Ovary (tissue), 9 donors: Measurements from ENCODE around the gene ZMIZ1. TPM values are rescaled to one million over a fixed set of nuclear protein-coding genes. Genes with fewer than 3 reads are reported as not detected.
A peak's percentile ranks its signal among the peaks of the same experiment; 100 is the strongest.

Source experiments
- DNase-seq, 5 donors: peaks; one replicate each; pipeline ENCODE4 v3.0.0-alpha.2; 2019 to 2020
- H3K27ac ChIP-seq, 2 donors: fragments of 200-600 bp; one replicate each; pipeline versions ENCODE4 v1.5.1 to v1.8.0; 2019 to 2022
- H3K27me3 ChIP-seq: fragments of 200-600 bp; one replicate; pipeline ENCODE4 v1.8.0; 2022
- H3K36me3 ChIP-seq: fragments of 200-600 bp; sonication (generic); one replicate; pipeline ENCODE4 v1.5.1; 2019
- H3K4me1 ChIP-seq: one replicate; pipeline ENCODE4 v1.8.1; 2013; ENCODE audit warnings: mild to moderate bottlenecking, moderate library complexity; ENCODE audit not compliant: insufficient read depth
- H3K4me3 ChIP-seq: fragments of 200-600 bp; sonication (generic); one replicate; pipeline ENCODE4 v1.5.1; 2017
- H3K9me3 ChIP-seq, 2 donors: fragments of 200-600 bp in 1 of 2; sonication (generic) in 1 of 2; one replicate each; pipeline versions ENCODE4 v1.5.1 to v1.8.1; 2013 to 2019; ENCODE audit warnings: mild to moderate bottlenecking in 1 of 2, moderate library complexity in 1 of 2
- EP300 ChIP-seq: sonication (generic); formaldehyde crosslinking; IDR thresholded peaks from one replicate; pipeline ENCODE4 v1.6.1; 2017; ENCODE audit warnings: antibody characterized with exemption
- POLR2A ChIP-seq: fragments of 450-650 bp; IDR thresholded peaks from one replicate; pipeline ENCODE4 v1.6.1; 2017; ENCODE audit warnings: antibody characterized with exemption, mild to moderate bottlenecking, moderate library complexity
- WGBS, 3 donors: extraction: QIAGEN DNeasy Blood & Tissue Kit in 1 of 3; methylation state at CpG; one replicate each; pipeline versions ENCODE4 v1.1.5 to v1.1.7; 2013 to 2017; 5-methylcytosine and 5-hydroxymethylcytosine counted together
- intact Hi-C, 4 donors: fragments of 100-400 bp; cut with DNase I; formaldehyde crosslinking; loops; one replicate each; pipeline versions ENCODE4 v1.11.0 to v1.15.1; 2022 to 2023
- polyA plus RNA-seq, 2 donors: library from polyadenylated mRNA; stranded (reverse); fragments of 200-250 nt in 1 of 2; fragments of 350-450 nt in 1 of 2; fragmentation: Illumina TruSeq in 1 of 2; extraction: RNeasy Lipid Tissue Mini Kit (QIAGEN cat#74804) in 1 of 2; gene quantifications; one replicate each; pipeline ENCODE4 v1.2.3, GENCODE V29; 2013 to 2014
- total RNA-seq, 7 donors: library from RNA; depleted of rRNA in 2 of 7; stranded (reverse); fragments of >200 nt in 2 of 7; fragmentation: NEBNext Ultra II Directional in 3 of 7; extraction: Animal tissue kit (Norgen Biotek cat#: 25700) in 3 of 7; gene quantifications; one replicate each; pipeline versions ENCODE4 v1.1.0 to v1.2.4, GENCODE V29; 2016 to 2023
- TF ChIP-seq, protein P1 (sequence below), 3 donors: fragments of 450-650 bp in 2 of 3; fragments of 200-600 bp in 1 of 3; IDR thresholded peaks; one replicate each; pipeline versions ENCODE4 v1.5.1 to v1.8.0; 2016 to 2022; ENCODE audit warnings: antibody characterized with exemption in 3 of 3, mild to moderate bottlenecking in 1 of 3
- donor health status: DM: no; HTN: no; CAD: no; lungs with moderate emphysema.
- donor health status: DM: no; HTN: no; CAD: no.
- donor health status: Bipolar disorder and iron deficiency.
- donor health status: DM: yes; HTN: yes; CAD: no.
- donor health status: DM: no; HTN: no; CAD: no.
- donor health status: DM: yes; HTN: yes; CAD: no.

ZMIZ1 gene
- total and polyA plus RNA-seq, 9 donors, result 30.3 to 117 (median 69.1) TPM

DNA sequence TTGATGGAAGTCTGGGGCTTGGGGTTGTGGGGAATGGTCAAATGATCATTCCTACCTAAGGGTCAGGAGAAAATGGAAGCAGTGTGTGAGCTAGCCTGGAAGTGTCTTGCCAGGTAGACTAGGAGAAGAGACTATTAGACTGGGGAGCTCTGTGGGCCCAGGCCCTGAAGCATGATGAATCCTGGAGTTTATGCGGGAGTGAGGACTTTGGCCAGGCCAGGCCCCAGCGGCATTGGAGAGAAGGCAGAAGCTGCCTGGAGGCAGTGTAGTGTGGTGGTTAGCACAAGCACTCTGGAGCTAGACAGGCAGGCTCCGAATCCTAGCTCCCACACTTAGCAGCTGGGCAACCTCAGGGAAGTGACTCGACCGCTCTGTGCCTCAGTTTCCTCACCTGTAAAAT is 29.3 kb downstream of the ZMIZ1 start:
- H3K9me3 ChIP-seq, result no peaks in the 10 kb centered on the region
- H3K4me1 ChIP-seq, result peaks cover 64% of the 10 kb centered on the region
- 92 to 96% (median 92%) methylated on average over 5 of the region's 5 CpGs for WGBS, 3 donors
- no peak overlapping the region for H3K4me3 ChIP-seq
- DNase-seq, result no peak
- intact Hi-C loops, result no loop called here
- H3K36me3 ChIP-seq, result no peaks in the 10 kb centered on the region
- TF ChIP-seq, protein P1, sequence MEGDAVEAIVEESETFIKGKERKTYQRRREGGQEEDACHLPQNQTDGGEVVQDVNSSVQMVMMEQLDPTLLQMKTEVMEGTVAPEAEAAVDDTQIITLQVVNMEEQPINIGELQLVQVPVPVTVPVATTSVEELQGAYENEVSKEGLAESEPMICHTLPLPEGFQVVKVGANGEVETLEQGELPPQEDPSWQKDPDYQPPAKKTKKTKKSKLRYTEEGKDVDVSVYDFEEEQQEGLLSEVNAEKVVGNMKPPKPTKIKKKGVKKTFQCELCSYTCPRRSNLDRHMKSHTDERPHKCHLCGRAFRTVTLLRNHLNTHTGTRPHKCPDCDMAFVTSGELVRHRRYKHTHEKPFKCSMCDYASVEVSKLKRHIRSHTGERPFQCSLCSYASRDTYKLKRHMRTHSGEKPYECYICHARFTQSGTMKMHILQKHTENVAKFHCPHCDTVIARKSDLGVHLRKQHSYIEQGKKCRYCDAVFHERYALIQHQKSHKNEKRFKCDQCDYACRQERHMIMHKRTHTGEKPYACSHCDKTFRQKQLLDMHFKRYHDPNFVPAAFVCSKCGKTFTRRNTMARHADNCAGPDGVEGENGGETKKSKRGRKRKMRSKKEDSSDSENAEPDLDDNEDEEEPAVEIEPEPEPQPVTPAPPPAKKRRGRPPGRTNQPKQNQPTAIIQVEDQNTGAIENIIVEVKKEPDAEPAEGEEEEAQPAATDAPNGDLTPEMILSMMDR (IDR thresholded peaks at IDR 0.05), result no peak
- TF ChIP-seq POLR2A, result no peak
- TF ChIP-seq EP300, result no peak
- peak overlapping the region in 1 of 2 donors; percentile 32 for H3K27ac ChIP-seq
- H3K27me3 ChIP-seq, result no peaks in the 10 kb centered on the region

GRCh38 chr10:79098596-79099015 is 29.8 kb downstream of the ZMIZ1 start:
- DNase-seq, result no peak
- 90 to 93% (median 92%) methylated on average over 10 of the region's 10 CpGs for WGBS, 3 donors
- intact Hi-C loops, result no loop called here
- H3K36me3 ChIP-seq, result no peaks in the 10 kb centered on the region
- TF ChIP-seq, protein P1 (IDR thresholded peaks at IDR 0.05), result no peak
- TF ChIP-seq EP300 (no peak), POLR2A (no peak)
- no peak overlapping the region for H3K27ac ChIP-seq
- no peaks in the 10 kb centered on the region for H3K27me3 ChIP-seq
- H3K9me3 ChIP-seq, result no peaks in the 10 kb centered on the region
- H3K4me3 ChIP-seq, result no peak overlapping the region
- H3K4me1 ChIP-seq, result peaks cover 67% of the 10 kb centered on the region

DNA sequence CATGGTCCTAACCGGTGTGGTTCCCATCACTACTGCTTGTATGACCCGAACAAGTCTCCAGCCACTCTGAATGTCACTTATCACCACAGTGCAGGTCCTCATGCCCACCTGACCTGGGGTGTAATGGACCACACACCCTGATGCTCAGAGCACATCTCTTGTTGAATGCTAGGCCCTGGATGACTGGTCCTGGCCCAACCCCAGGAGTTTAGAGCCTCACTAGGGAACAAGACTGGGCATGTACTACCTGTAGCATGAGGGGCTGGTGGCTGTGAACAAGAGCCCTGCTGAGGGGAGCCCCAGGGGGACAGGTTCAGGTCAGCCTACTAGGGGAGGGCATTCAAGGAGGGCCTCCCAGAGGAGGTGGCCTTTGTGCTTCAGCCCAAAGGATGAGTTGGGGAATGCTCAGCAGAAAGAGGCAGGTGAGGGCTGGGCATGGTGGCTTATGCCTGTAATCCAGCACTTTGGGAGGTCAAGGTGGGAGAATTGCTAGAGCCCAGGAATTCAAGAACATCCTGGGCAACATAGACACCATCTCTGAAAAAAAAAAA is 31.2 kb downstream of the ZMIZ1 start:
- Histone ChIP-seq H3K27ac (peak overlapping the region in 1 of 2 donors; percentile 85), H3K36me3 (no peaks in the 10 kb centered on the region), H3K4me1 (peaks cover 66% of the 10 kb centered on the region), H3K9me3 (no peaks in the 10 kb centered on the region), H3K4me3 (no peak overlapping the region), H3K27me3 (no peaks in the 10 kb centered on the region)
- intact Hi-C loops, result no loop called here
- TF ChIP-seq, protein P1 (IDR thresholded peaks at IDR 0.05), result no peak
- TF ChIP-seq EP300 (no peak), POLR2A (no peak)
- no peak for DNase-seq
- 79 to 85% (median 84%) methylated on average over 2 of the region's 2 CpGs for WGBS, 3 donors

- no peak overlapping the region for H3K4me3 ChIP-seq
- no peaks in the 10 kb centered on the region for H3K36me3 ChIP-seq
- DNase-seq, result no peak
- WGBS, 3 donors, result 39 to 44% (median 43%) methylated on average over 5 of the region's 5 CpGs
- peak overlapping the region; percentile 79 to 85 for H3K27ac ChIP-seq
- TF ChIP-seq POLR2A, result no peak
- intact Hi-C loops, result no loop called here
- no peaks in the 10 kb centered on the region for H3K27me3 ChIP-seq
- peaks cover 71% of the 10 kb centered on the region for H3K4me1 ChIP-seq
- H3K9me3 ChIP-seq, result no peaks in the 10 kb centered on the region
Measured at GRCh38 chr10:79100771-79101170, 32.0 kb downstream of the ZMIZ1 start.
